CD8-positive, alpha-beta memory T cell (primary cell): ENCODE results near the gene TCHH. TPM values are rescaled to one million over a fixed set of nuclear protein-coding genes. Genes with fewer than 3 reads are reported as not detected.
"Not testable (repeated sequence)": the region's sequence is repeated elsewhere in the genome, so short reads cannot be mapped to it uniquely, and the experiment has no call there.

Experiments used
- CTCF ChIA-PET: fragments of 350-600 bp; sonication (Branson Sonifier 250); formaldehyde crosslinking; loops from one replicate; lab custom pipeline; 2021; ENCODE audit warnings: antibody characterized with exemption; lab: Charles Lee
- POLR2A ChIA-PET: fragments of 350-600 bp; sonication (Branson Sonifier 250); formaldehyde crosslinking; loops from one replicate; lab custom pipeline; 2021; ENCODE audit warnings: antibody characterized with exemption; lab: Charles Lee
- DNase-seq, 5 donors: peaks; one replicate each; pipeline versions ENCODE4 v3.0.0 to v3.0.0-alpha.2; 2020 to 2022; ENCODE audit warnings: mixed read lengths in 1 of 5
- H3K27ac ChIP-seq: one replicate; pipeline ENCODE4 v1.7.0; 2013; ENCODE audit warnings: low read depth, mild to moderate bottlenecking, low read length, moderate library complexity
- H3K27me3 ChIP-seq: 2 replicates; pipeline ENCODE4 v1.7.0; 2013; ENCODE audit warnings: low read length, mild to moderate bottlenecking; ENCODE audit not compliant: insufficient read depth, poor library complexity, severe bottlenecking
- H3K36me3 ChIP-seq: 2 replicates; pipeline ENCODE4 v1.7.0; 2013; ENCODE audit warnings: mild to moderate bottlenecking, low read length, moderate library complexity; ENCODE audit not compliant: insufficient read depth
- H3K4me1 ChIP-seq: 2 replicates; pipeline ENCODE4 v1.7.0; 2013; ENCODE audit warnings: mild to moderate bottlenecking, low read length, moderate library complexity; ENCODE audit not compliant: insufficient read depth
- H3K4me3 ChIP-seq: 2 replicates; pipeline ENCODE4 v1.7.0; 2013; ENCODE audit warnings: mild to moderate bottlenecking, low read length
- H3K9me3 ChIP-seq: 2 replicates; pipeline ENCODE4 v1.7.0; 2013; ENCODE audit warnings: mild to moderate bottlenecking, low read length
- H3K27ac Mint-ChIP-seq, 8 donors: one replicate each; pipeline ENCODE4 v1.8.0; 2020 to 2021; ENCODE audit warnings: mixed read lengths in 8 of 8, mild to moderate bottlenecking in 6 of 8, inconsistent platforms in 3 of 8, moderate library complexity in 3 of 8
- H3K27me3 Mint-ChIP-seq, 2 donors: one replicate each; pipeline ENCODE4 v1.8.0; 2020 to 2021; ENCODE audit warnings: mixed read lengths in 2 of 2, mild to moderate bottlenecking in 1 of 2, moderate library complexity in 1 of 2
- H3K36me3 Mint-ChIP-seq, 3 donors: one replicate each; pipeline ENCODE4 v1.8.0; 2020 to 2021; ENCODE audit warnings: mixed read lengths in 3 of 3, inconsistent platforms in 1 of 3, mild to moderate bottlenecking in 1 of 3
- H3K4me1 Mint-ChIP-seq, 3 donors: one replicate each; pipeline ENCODE4 v1.8.0; 2020 to 2021; ENCODE audit warnings: mixed read lengths in 3 of 3, inconsistent platforms in 1 of 3, mild to moderate bottlenecking in 1 of 3
- H3K4me3 Mint-ChIP-seq, 7 donors: one replicate each; pipeline ENCODE4 v1.8.0; 2020 to 2021; ENCODE audit warnings: mixed read lengths in 7 of 7, mild to moderate bottlenecking in 6 of 7, moderate library complexity in 4 of 7, inconsistent platforms in 2 of 7
- H3K9me3 Mint-ChIP-seq, 5 donors: one replicate each; pipeline ENCODE4 v1.8.0; 2020 to 2022; ENCODE audit warnings: mixed read lengths in 5 of 5, mild to moderate bottlenecking in 3 of 5, moderate library complexity in 2 of 5, inconsistent platforms in 1 of 5
- polyA plus RNA-seq: library from polyadenylated mRNA; unstranded; fragments of 300-500 nt; fragmentation: Illumina TruSeq; gene quantifications from one replicate; pipeline ENCODE4 v1.2.3, GENCODE V29; 2021
- total RNA-seq, 2 experiments: library from RNA; stranded (reverse); gene quantifications; one replicate each; pipeline ENCODE4 v1.2.3, GENCODE V29; 2021

The TCHH gene
- total and polyA plus RNA-seq, 3 experiments from 2014 or later, result 0.09 to 0.11 TPM; not detected in 1

GRCh38 chr1:152148981-152149380, 33.7 kb upstream of the TCHH start:
- Mint-ChIP-seq H3K4me3 (no peak overlapping the region), H3K36me3 (peaks cover 0 to 24% (median 2%) of the 10 kb centered on the region in 3 donors), H3K4me1 (no peaks in the 10 kb centered on the region), H3K27me3 (peaks cover 9 to 23% of the 10 kb centered on the region in 2 donors), H3K27ac (no peak overlapping the region), H3K9me3 (peaks cover 16 to 23% (median 17%) of the 10 kb centered on the region in 5 donors)
- Histone ChIP-seq H3K4me1 (no peaks in the 10 kb centered on the region), H3K36me3 (no peaks in the 10 kb centered on the region), H3K27me3 (no peaks in the 10 kb centered on the region), H3K4me3 (no peak overlapping the region), H3K27ac (no peak overlapping the region), H3K9me3 (no peaks in the 10 kb centered on the region)
- no peak for DNase-seq
- CTCF ChIA-PET, result no interaction called here
- POLR2A ChIA-PET, result no interaction called here

DNA sequence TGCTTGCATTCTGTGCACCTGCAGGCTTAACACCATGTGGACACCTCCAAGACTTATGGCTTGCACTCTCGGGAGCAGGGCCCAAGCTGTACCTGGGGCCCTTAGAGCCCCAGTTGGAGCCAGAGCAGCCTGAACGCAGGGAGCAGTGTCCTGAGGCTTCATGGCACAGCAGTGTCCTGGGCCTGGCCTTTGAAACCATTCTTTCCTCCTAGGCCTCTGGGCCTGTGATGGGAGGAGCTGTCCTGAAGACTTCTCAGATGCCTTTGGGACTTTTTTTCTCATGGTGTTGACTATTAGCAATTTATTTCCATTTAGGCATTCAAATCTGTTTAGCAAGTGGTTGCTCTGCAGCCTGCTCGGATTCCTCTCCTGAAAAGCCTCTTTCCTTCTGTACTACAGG, 32.8 kb upstream of the TCHH start:
- POLR2A ChIA-PET, result no interaction called here
- DNase-seq, result no peak
- H3K27ac ChIP-seq, result no peak overlapping the region
- H3K36me3 ChIP-seq, result no peaks in the 10 kb centered on the region
- CTCF ChIA-PET, result no interaction called here
- peaks cover 0 to 24% (median 2%) of the 10 kb centered on the region in 3 donors for H3K36me3 Mint-ChIP-seq
- no peaks in the 10 kb centered on the region for H3K27me3 ChIP-seq
- peaks cover 13 to 31% of the 10 kb centered on the region in 2 donors for H3K27me3 Mint-ChIP-seq
- H3K4me1 Mint-ChIP-seq, result no peaks in the 10 kb centered on the region
- H3K27ac Mint-ChIP-seq, result no peak overlapping the region
- no peaks in the 10 kb centered on the region for H3K4me1 ChIP-seq
- H3K4me3 Mint-ChIP-seq, result no peak overlapping the region
- H3K4me3 ChIP-seq, result no peak overlapping the region
- H3K9me3 Mint-ChIP-seq, result peaks cover 16 to 23% (median 17%) of the 10 kb centered on the region in 5 donors
- no peaks in the 10 kb centered on the region for H3K9me3 ChIP-seq

- H3K36me3 ChIP-seq, result no peaks in the 10 kb centered on the region
- H3K4me1 ChIP-seq, result no peaks in the 10 kb centered on the region
- CTCF ChIA-PET, result no interaction called here
- Mint-ChIP-seq H3K27me3 (peaks cover 15 to 40% of the 10 kb centered on the region in 2 donors), H3K9me3 (peaks cover 16 to 23% (median 17%) of the 10 kb centered on the region in 5 donors), H3K27ac (no peak overlapping the region), H3K4me3 (no peak overlapping the region), H3K4me1 (no peaks in the 10 kb centered on the region), H3K36me3 (peaks cover 0 to 24% (median 2%) of the 10 kb centered on the region in 3 donors)
- POLR2A ChIA-PET, result no interaction called here
- no peaks in the 10 kb centered on the region for H3K9me3 ChIP-seq
- H3K4me3 ChIP-seq, result no peak overlapping the region
- H3K27ac ChIP-seq, result no peak overlapping the region
- no peaks in the 10 kb centered on the region for H3K27me3 ChIP-seq
- DNase-seq, result no peak
Observed at GRCh38 chr1:152145769-152146168, 30.5 kb upstream of the TCHH start.

DNA sequence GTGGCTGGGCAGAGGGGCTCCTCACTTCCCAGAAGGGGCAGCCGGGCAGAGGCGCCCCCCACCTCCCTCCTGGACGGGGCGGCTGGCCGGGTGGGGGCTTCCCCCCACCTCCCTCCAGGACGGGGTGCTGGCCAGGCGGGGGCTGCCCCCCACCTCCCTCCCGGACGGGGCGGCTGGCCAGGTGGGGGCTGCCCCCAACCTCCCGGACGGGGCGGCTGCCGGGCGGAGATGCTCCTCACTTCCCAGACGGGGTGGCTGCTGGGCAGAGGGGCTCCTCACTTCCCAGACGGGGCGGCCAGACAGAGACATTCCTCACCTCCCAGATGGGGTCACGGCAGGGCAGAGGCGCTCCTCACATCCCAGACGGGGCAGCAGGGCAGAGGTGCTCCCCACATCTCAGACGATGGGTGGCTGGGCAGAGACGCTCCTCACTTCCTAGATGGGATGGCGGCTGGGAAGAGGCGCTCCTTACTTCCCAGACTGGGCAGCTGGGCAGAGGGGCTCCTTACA, 29.5 kb upstream of the TCHH start:
- H3K27ac Mint-ChIP-seq, H3K4me3 ChIP-seq, H3K27me3 ChIP-seq, H3K4me3 Mint-ChIP-seq, CTCF ChIA-PET, POLR2A ChIA-PET, H3K27ac ChIP-seq, H3K4me1 Mint-ChIP-seq, H3K9me3 ChIP-seq, H3K4me1 ChIP-seq, H3K36me3 ChIP-seq, DNase-seq: not testable (repeated sequence)
- H3K27me3 Mint-ChIP-seq, result peaks cover 18 to 47% of the 10 kb centered on the region in 2 donors
- H3K9me3 Mint-ChIP-seq, result peaks cover 15 to 25% (median 17%) of the 10 kb centered on the region in 5 donors
- peaks cover 0 to 24% (median 2%) of the 10 kb centered on the region in 3 donors for H3K36me3 Mint-ChIP-seq

- no peak for DNase-seq
- no peak overlapping the region for H3K4me3 ChIP-seq
- no peak overlapping the region for H3K27ac Mint-ChIP-seq
- no peaks in the 10 kb centered on the region for H3K4me1 ChIP-seq
- H3K9me3 ChIP-seq, result no peaks in the 10 kb centered on the region
- no peaks in the 10 kb centered on the region for H3K27me3 ChIP-seq
- H3K36me3 ChIP-seq, result no peaks in the 10 kb centered on the region
- no peak overlapping the region for H3K4me3 Mint-ChIP-seq
- ChIA-PET POLR2A (no interaction called here), CTCF (no interaction called here)
- H3K9me3 Mint-ChIP-seq, result peaks cover 6 to 19% (median 12%) of the 10 kb centered on the region in 5 donors
- H3K36me3 Mint-ChIP-seq, result peaks cover 0 to 17% (median 2%) of the 10 kb centered on the region in 3 donors
- no peak overlapping the region for H3K27ac ChIP-seq
- no peaks in the 10 kb centered on the region for H3K4me1 Mint-ChIP-seq
- H3K27me3 Mint-ChIP-seq, result peaks cover 21 to 58% of the 10 kb centered on the region in 2 donors
Observed at GRCh38 chr1:152143150-152143887, 28.1 kb upstream of the TCHH start.

DNA sequence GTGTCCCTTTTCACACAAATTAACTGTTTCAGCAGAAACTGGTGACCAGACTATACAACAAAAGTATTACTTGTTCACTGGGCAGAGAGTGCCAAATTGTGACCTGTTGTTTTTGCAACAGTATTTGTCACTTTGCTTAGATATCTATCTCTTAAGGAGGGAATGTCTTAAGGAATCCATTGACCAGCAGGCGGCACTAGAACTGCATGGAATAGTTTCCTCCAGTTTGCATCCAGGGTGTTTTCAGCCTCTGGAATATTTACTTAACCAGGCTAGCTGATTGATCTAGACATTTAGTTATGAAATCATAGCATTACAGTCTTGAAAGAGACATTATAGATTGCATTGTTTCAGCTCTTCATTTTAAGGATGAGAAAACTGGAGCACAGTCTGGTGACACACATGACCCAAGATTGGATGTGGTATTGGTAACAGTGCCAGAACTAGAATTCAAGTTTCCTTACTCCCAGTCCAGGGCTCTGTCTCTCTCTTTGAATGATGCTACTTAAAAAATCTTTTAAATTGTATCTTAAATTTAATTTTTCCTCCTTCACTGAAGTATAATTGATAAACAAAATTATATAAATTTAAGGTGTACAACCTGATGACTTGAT, 26.8 kb upstream of the TCHH start:
- H3K27me3 Mint-ChIP-seq, result peaks cover 25 to 59% of the 10 kb centered on the region in 2 donors
- DNase-seq, result no peak

GRCh38 chr1:152137215-152137614, 22.0 kb upstream of the TCHH start:
- Histone ChIP-seq H3K4me3 (no peak overlapping the region), H3K9me3 (no peaks in the 10 kb centered on the region), H3K4me1 (no peaks in the 10 kb centered on the region), H3K27me3 (no peaks in the 10 kb centered on the region), H3K36me3 (no peaks in the 10 kb centered on the region), H3K27ac (no peak overlapping the region)
- Mint-ChIP-seq H3K4me3 (no peak overlapping the region), H3K27me3 (peaks cover 17 to 36% of the 10 kb centered on the region in 2 donors), H3K27ac (no peak overlapping the region), H3K9me3 (peaks cover 4 to 18% (median 11%) of the 10 kb centered on the region in 5 donors), H3K36me3 (peaks cover 0 to 2% (median 0%) of the 10 kb centered on the region in 3 donors), H3K4me1 (no peaks in the 10 kb centered on the region)
- CTCF ChIA-PET, result no interaction called here
- POLR2A ChIA-PET, result no interaction called here
- no peak for DNase-seq

More for the DNA sequence above, 26.8 kb upstream of the TCHH start:
- no peak overlapping the region for H3K4me3 Mint-ChIP-seq
- Histone ChIP-seq H3K27ac (no peak overlapping the region), H3K9me3 (no peaks in the 10 kb centered on the region), H3K4me3 (no peak overlapping the region), H3K36me3 (no peaks in the 10 kb centered on the region), H3K27me3 (no peaks in the 10 kb centered on the region), H3K4me1 (no peaks in the 10 kb centered on the region)
- POLR2A ChIA-PET, result no interaction called here
- peaks cover 0 to 14% (median 2%) of the 10 kb centered on the region in 3 donors for H3K36me3 Mint-ChIP-seq
- no peaks in the 10 kb centered on the region for H3K4me1 Mint-ChIP-seq
- CTCF ChIA-PET, result interaction anchor here (0.8 kb wide), 1 partner anchor 30 kb away, joined by 3 read pairs; no protein-coding TSS in a partner anchor
- H3K27ac Mint-ChIP-seq, result no peak overlapping the region
- peaks cover 0 to 16% (median 10%) of the 10 kb centered on the region in 5 donors for H3K9me3 Mint-ChIP-seq

DNA sequence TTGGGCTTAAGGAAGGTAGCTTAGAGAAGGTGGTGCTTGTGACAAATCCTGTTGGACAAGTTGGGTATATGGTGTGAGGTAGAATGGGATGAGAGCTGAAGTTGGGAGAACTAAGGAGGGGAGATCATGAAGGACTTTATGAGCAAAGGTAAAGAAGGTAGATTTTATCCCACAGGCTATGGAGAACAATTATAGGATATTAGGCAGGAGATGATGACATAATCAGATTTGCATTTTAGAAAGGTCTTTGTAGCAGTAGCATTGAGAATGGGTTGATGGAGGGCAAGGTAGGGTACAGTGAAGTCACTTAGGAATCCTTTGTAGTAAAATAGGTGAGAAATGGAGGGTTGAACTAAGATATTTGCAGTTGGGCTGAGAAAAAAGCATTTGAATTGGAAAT, 14.9 kb upstream of the TCHH start:
- Histone ChIP-seq H3K4me1 (no peaks in the 10 kb centered on the region), H3K27ac (no peak overlapping the region), H3K9me3 (no peaks in the 10 kb centered on the region), H3K27me3 (peaks cover 28% of the 10 kb centered on the region), H3K4me3 (no peak overlapping the region), H3K36me3 (no peaks in the 10 kb centered on the region)
- peaks cover 0 to 2% (median 0%) of the 10 kb centered on the region in 3 donors for H3K36me3 Mint-ChIP-seq
- H3K27ac Mint-ChIP-seq, result no peak overlapping the region
- H3K4me1 Mint-ChIP-seq, result no peaks in the 10 kb centered on the region
- no peak for DNase-seq
- peaks cover 42 to 60% of the 10 kb centered on the region in 2 donors for H3K27me3 Mint-ChIP-seq
- CTCF ChIA-PET, result no interaction called here
- H3K9me3 Mint-ChIP-seq, result peaks cover 4 to 16% (median 13%) of the 10 kb centered on the region in 5 donors
- POLR2A ChIA-PET, result no interaction called here
- no peak overlapping the region for H3K4me3 Mint-ChIP-seq
